SK-MEL-5 (cell line): ENCODE results near the gene SLC25A21. TPM values are rescaled to one million over a fixed set of nuclear protein-coding genes. Genes with fewer than 3 reads are reported as not detected.
"Not testable (repeated sequence)": the region's sequence is repeated elsewhere in the genome, so short reads cannot be mapped to it uniquely, and the experiment has no call there.

ENCODE experiments used
- DNase-seq: peaks from one replicate; pipeline ENCODE4 v3.0.0-alpha.2; 2016; ENCODE audit warnings: low read depth, low spot score
- in situ Hi-C: cut with HindIII; loops from 2 replicates; pipeline ENCODE4 v1.10.0; 2016; ENCODE audit warnings: low sequenced_read_pairs, high pct_unique_total_duplicates, low pct_unique_long_range_greater_than_20kb
- total RNA-seq: library from RNA; depleted of rRNA; stranded (reverse); fragments of >200 nt; shearing (Covaris generic); gene quantifications from 2 replicates; pipeline ENCODE4 v1.2.3, GENCODE V29; 2014

SLC25A21 gene
- total RNA-seq, 1 experiment from 2014 or later, result 1.8 TPM

- in situ Hi-C loops, result no loop called here
- no peak for DNase-seq
Observed at GRCh38 chr14:37153483-37153882, 18.9 kb downstream of the SLC25A21 start.

- DNase-seq, result no peak
- in situ Hi-C loops, result no loop called here
Observed at GRCh38 chr14:37153005-37153404, 19.4 kb downstream of the SLC25A21 start.

GRCh38 chr14:37150414-37150813, 22.0 kb downstream of the SLC25A21 start:
- peak; percentile 70 for DNase-seq
- in situ Hi-C loops, result no loop called here

GRCh38 chr14:37147310-37147880, 25.0 kb downstream of the SLC25A21 start:
- DNase-seq, result no peak

GRCh38 chr14:37146438-37146837, 26.0 kb downstream of the SLC25A21 start:
- in situ Hi-C loops, DNase-seq: not testable (repeated sequence)

More at GRCh38 chr14:37147310-37147880, 25.0 kb downstream of the SLC25A21 start:
- in situ Hi-C loops, result no loop called here

- in situ Hi-C loops, result no loop called here
- DNase-seq, result peak; percentile 4
Observed at GRCh38 chr14:37145395-37145794, 27.0 kb downstream of the SLC25A21 start.

GRCh38 chr14:37144729-37145363, 27.6 kb downstream of the SLC25A21 start:
- DNase-seq, result no peak
- in situ Hi-C loops, result no loop called here

GRCh38 chr14:37143475-37143874, 28.9 kb downstream of the SLC25A21 start:
- in situ Hi-C loops, result no loop called here
- DNase-seq, result no peak

GRCh38 chr14:37142835-37143401, 29.5 kb downstream of the SLC25A21 start:
- no peak for DNase-seq
- in situ Hi-C loops, result no loop called here

GRCh38 chr14:37140176-37140575, 32.2 kb downstream of the SLC25A21 start:
- DNase-seq, result no peak
- in situ Hi-C loops, result no loop called here

GRCh38 chr14:37139710-37140109, 32.7 kb downstream of the SLC25A21 start:
- DNase-seq, result no peak
- in situ Hi-C loops, result no loop called here

- in situ Hi-C loops, result no loop called here
- DNase-seq, result no peak
Observed at GRCh38 chr14:37138898-37139297, 33.5 kb downstream of the SLC25A21 start.

- in situ Hi-C loops, result no loop called here
- DNase-seq, result no peak
Observed at GRCh38 chr14:37133284-37133913, 39.0 kb downstream of the SLC25A21 start.

- in situ Hi-C loops, result no loop called here
- peak; percentile 45 for DNase-seq
Observed at GRCh38 chr14:37131205-37131604, 41.2 kb downstream of the SLC25A21 start.

- in situ Hi-C loops, result no loop called here
- DNase-seq, result no peak
Observed at GRCh38 chr14:37129047-37129446, 43.4 kb downstream of the SLC25A21 start.

GRCh38 chr14:37124614-37125013, 47.8 kb downstream of the SLC25A21 start:
- in situ Hi-C loops, result no loop called here
- DNase-seq, result peak; percentile 57

GRCh38 chr14:37122919-37123639, 49.3 kb downstream of the SLC25A21 start:
- no peak for DNase-seq
- in situ Hi-C loops, result no loop called here

GRCh38 chr14:37122288-37122687, 50.1 kb downstream of the SLC25A21 start:
- peak; percentile 4 for DNase-seq
- in situ Hi-C loops, result no loop called here
